GDM1 (cell line): ENCODE data around the gene MYL12B.
"Not testable (repeated sequence)": the region's sequence is repeated elsewhere in the genome, so short reads cannot be mapped to it uniquely, and the experiment has no call there.

Experiments
- DNase-seq: peaks from one replicate; lab custom pipeline; 2025; lab: John Stamatoyannopoulos, UW

The MYL12B gene

DNA sequence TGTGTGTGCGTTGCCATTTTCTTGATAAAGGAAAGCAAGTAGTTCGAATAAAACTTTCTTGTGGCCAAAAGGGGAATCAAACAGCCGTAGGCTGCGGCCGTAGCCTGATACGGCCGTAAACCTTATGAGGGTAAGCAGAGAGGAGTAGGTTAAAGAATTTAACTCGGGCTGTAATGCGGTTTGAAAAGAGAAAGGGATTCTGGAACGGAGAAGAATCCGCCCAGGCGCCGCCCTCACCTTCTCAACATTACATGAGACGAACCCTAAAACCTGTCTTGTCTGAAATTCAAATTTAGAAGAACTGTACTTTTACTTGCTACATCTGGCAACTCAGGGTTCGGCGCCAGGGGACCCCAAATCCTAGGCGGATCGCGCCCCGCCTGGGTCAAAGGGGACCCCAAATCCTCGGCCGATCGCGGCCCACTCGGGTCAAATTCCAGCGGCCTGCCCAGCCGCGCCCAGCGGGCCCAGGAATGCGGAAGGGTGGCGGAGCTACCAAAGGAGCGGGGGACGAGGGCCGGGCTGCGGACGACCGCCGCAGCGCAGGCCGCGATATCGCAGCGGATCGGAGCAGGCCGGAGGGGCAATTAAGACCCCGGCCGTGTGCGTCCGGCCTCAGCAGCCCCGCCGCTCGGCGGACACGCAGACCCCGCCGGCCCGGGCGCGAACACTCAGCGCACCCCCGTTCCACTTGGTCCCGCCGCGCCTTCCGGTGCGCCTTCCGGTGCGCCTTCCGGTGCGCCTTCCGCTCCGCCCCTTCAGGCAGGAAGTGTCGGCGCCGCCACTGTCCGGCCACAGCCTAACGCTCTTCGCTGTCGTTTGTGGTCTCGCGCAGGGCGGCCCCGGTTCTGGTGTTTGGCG, at the start of gene MYL12B:
Gene MYL12B, plus strand, starts transcription at position 761 of the 861 bp plus-strand sequence. CDS start 10,766 bp downstream, outside the sequence.
- DNase-seq = peak; percentile 86

DNA sequence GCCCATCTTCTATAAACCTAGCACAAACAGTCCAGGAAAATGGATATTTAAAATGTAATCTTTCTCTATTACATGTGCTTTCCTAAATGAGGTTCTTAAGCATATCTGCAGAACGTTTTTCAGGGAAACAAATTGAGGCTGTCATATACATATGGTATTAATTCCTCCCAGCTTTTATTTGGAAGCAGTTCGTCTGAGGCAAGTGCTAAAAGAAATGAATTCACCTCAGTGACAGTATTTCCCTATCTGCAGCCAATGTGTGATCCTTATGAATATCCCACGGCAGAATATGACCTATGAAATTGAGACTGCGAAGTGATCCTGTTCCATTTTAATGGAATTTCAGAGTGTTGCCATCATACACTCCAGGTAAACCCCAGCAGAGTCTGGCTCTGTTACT, 49.3 kb upstream of the MYL12B start:
- no peak for DNase-seq

DNA sequence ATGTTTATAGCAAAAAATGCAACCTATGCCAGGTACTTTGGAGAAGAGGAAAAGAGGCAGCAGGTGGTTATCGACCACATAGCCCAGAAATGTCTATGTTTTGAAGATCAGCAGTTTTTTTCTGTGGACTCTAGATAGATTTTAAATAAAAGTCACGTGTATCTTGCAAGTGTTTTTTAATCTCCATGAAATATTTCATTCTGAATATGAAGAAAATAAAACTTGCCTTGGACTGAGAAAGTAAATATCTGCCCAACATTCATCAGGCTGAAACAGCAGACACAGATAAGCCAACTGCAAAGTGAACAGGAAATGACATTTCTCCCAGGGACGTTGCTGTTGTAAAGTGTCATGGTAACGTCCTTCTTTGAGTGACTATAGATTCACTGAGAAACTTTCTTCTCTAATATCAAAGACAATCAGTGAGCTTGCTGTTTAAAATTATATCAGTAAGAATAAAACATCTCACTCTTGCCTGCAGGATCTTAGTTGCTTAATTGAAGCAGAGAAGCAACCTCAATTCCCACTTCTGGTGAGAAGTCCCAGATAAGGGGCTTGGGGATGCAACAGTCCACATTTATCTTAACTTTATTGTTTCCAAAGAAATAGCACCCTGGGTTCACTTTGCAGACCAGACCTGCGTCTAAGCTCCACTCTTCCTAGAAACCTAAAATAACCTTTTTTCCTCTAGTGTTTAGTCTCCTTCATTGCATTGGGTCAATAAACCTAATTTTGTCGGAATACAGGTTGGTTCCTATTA, 48.5 kb upstream of the MYL12B start:
- DNase-seq = peak; percentile 3

GRCh38 chr18:3214855-3215637, 46.9 kb upstream of the MYL12B start:
- no peak for DNase-seq

GRCh38 chr18:3216987-3217386, 44.9 kb upstream of the MYL12B start:
- no peak for DNase-seq

DNA sequence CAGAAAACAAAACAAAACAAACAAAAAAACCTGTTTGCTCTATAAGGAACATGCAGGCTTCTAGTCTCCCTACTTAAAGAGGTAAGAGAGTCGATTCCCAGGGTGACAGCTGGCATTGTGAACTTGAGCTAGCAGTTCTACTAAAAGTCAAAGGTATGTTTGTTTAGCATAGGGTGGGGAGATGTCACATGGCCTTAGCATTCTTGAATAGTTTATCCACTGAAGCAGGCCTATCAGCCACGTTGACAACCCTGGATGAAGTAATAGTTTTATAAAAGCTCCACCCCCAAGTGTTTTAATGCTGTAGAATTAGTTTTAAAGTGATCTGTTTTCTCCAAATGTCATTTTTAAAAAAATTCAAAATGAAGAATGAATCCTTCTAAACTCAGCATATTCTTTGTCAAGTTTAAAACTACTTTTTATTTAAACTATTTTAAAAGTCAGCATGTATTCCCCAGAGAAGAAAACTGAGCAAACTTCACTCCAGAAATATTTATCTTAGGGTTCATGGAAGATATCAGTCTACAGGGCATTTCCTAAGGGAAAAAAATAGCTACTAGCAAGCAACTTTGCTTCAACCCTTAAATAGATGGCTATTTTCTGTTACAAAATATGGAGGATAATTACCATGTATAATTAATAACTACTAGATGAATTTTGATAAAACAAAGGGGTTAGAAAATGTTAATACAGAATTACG, 43.8 kb upstream of the MYL12B start:
- no peak for DNase-seq

DNA sequence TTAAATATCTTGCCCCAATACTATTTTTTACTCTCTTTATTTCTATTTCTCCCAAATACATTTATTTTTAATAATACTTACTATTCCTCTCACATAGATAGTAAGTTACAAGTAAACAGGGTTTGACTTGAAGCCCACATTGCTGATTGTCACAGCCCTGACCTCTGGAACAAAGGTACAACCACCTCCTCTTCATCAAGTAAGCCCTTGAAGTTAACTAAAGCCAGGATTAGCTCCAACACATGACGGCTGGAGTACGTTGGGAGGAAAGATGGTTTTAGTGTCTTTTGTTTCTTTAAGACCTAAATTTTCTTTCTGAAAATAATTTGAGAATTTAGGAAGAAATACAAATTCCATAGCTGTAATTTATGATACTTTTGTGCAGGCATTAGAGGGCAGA, 43.1 kb upstream of the MYL12B start:
- no peak for DNase-seq

GRCh38 chr18:3219241-3219630, 42.7 kb upstream of the MYL12B start:
- no peak for DNase-seq

- no peak for DNase-seq
Measured at GRCh38 chr18:3219631-3220335, 42.1 kb upstream of the MYL12B start, which contains the start of gene MYOM1. MYOM1 (minus strand) TSS chr18:3219968; CDS start chr18:3215223, 4,745 bp downstream.

GRCh38 chr18:3220868-3221267, 41.1 kb upstream of the MYL12B start:
- not testable (repeated sequence) for DNase-seq

- DNase-seq = no peak
Measured at GRCh38 chr18:3221496-3221895, 40.4 kb upstream of the MYL12B start.

- no peak for DNase-seq
Measured at GRCh38 chr18:3223356-3223755, 38.6 kb upstream of the MYL12B start.

- DNase-seq = no peak
Measured at GRCh38 chr18:3224223-3224622, 37.7 kb upstream of the MYL12B start.

DNA sequence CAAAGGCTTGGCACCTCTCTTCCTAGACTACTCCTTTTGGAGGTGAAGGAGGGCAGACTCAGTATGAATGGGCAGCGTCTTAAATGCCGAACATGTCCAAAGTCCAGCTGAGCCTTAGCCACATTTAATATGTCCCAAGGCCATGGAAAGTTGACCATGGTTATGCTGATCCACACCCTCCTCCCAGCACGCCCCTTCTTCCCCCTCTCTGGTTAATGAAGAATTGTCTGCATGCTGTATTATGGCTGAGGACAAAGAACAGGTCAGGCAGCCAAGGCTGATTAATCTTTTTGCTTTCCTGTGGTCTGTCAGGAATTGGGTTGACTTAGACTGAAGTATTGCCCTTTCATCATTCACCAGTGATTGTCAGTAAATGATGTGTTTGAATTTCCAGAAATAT, 36.3 kb upstream of the MYL12B start:
- no peak for DNase-seq

- DNase-seq = no peak
Measured at GRCh38 chr18:3226048-3226447, 35.9 kb upstream of the MYL12B start.

DNA sequence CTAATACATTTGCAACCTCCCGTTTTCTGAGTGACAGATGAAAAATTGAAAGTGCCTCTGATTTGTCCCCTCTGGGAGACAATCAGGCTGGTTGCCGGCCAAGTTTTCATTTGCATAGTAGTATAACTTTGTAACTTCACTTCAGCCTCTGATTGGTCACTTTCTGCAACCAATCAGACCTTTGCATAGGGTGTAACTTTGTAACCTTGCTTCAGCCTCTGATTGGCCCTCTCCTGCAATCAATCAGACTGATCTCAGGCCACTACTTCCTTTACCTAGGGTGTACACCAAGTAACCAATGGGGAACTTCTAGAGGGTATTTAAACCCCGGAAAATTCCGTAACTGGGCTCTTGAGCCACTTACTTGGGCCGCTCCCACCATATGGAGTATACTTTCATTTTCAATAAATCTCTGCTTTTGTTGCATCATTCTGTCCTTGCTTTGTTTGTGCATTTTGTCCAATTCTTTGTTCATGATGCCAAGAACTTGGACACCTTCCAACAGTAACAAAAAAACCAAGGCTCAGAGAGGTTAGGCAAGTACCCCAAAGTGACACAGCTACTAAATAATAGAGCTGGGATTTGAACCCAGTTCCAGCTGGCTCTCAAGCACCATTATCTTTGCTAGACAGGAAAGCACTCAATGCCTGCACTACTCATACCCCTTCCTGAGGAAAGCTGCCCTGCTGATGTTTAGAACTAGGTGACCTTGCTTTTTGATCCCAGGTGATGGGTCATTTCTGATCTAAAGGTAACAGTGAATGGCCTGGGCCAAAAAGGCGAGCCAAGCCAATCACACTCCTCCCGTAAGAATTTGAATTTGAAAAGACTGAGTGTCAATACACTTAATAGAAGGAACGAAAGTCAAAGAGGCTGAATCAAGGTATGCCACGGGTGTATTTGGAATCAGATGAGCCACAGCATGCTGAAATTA, 31.3 kb upstream of the MYL12B start:
- no peak for DNase-seq

DNA sequence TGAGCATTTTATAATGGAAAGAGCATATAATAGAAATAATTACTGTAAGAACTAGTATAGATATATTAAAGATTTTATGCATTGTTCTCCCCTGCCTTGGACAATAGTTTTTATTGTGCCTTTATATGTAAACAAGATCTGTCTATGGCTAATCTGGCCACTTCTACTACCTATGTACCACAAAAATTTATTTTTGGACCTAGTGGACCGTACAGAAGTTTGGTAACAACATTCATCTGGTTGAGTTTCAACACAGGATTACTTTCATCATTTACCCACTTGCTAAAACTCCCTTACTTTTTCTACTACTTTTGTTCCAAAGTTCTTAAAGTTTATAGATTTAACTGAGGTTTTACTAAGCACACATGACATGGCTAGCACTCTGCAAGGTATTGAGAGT, 28.9 kb upstream of the MYL12B start:
- DNase-seq = no peak

DNA sequence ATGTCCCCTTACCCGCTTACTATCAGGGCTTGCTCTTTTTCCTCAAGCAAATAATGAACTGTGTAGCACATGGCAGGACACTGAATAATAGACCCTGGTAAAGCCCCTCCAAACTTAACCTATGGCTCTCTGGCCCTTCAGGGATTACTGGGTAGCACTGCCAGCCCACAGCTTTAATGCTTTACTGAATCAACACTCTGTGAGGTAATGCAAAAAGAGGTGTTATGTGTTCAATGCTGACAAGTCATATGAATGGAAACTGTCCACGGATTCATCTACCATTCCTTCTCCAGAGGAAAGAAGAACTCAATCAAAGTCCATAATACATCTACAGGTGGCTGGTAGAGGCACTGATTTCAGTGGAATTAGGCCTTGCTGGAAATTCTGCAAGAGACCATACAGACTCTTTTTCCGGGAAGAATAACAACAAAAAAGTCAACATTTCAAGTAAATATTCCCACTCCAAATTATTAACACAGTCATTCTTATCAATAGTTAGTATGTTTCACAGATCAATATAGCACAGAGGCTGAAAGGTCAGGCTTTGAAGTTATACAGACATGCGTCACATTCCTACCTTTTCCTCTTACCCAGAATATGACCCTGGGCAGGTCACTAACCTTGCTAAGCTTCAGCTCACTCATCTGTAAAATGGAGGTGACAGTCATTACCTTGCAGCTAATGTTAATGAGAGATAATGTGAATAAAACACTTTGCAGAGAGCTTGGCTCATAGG, 28.3 kb upstream of the MYL12B start:
- no peak for DNase-seq

- no peak for DNase-seq
Measured at GRCh38 chr18:3234457-3234856, 27.5 kb upstream of the MYL12B start.
